ENCODE results near the gene IQGAP3.
"Not testable (repeated sequence)": the region's sequence is repeated elsewhere in the genome, so short reads cannot be mapped to it uniquely, and the experiment has no call there.

Gene IQGAP3

DNA sequence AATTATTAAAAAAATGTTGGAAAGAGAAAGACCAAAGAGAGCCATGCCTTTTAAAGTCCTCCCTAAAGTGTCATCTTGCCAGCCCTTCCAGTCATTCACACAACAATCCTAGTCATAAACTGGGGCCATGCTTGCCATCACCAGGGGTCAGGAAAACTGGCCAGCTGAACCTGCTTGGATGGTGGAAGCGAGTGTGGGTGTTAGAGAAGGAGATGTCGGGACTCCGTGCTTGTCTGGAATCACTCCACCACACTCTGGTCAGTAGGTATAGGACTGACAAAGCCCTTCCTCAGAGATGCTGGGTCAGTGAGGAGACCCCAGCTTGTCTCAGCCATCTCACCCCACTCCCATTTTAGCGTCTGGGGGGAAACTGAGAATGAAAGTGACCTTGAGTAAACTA is 43.6 kb upstream of the IQGAP3 start:
- Histone ChIP-seq H2AFZ (ENCODE audit: low read depth, low read length) (no peak overlapping the region), H3K36me3 (replicated peaks; ENCODE audit: low read depth, low read length) (no peaks in the 10 kb centered on the region), H3K4me3 (ENCODE audit: low read length) (no peak overlapping the region), H3K9me3 (ENCODE audit: insufficient read depth, low read length) (no peaks in the 10 kb centered on the region), H4K20me1 (ENCODE audit: insufficient read depth, low read length) (no peaks in the 10 kb centered on the region), H3K4me2 (ENCODE audit: low read length) (no peak overlapping the region), H3K79me2 (ENCODE audit: low read length) (no peaks in the 10 kb centered on the region), H3K4me1 (ENCODE audit: low read length) (peaks cover 10% of the 10 kb centered on the region), H3K27ac (ENCODE audit: low read length) (no peak overlapping the region), H3K9ac (ENCODE audit: low read length) (no peak overlapping the region), H3K27me3 (ENCODE audit: low read depth, low read length) (peaks cover 40% of the 10 kb centered on the region)
- TF ChIP-seq, protein P1, sequence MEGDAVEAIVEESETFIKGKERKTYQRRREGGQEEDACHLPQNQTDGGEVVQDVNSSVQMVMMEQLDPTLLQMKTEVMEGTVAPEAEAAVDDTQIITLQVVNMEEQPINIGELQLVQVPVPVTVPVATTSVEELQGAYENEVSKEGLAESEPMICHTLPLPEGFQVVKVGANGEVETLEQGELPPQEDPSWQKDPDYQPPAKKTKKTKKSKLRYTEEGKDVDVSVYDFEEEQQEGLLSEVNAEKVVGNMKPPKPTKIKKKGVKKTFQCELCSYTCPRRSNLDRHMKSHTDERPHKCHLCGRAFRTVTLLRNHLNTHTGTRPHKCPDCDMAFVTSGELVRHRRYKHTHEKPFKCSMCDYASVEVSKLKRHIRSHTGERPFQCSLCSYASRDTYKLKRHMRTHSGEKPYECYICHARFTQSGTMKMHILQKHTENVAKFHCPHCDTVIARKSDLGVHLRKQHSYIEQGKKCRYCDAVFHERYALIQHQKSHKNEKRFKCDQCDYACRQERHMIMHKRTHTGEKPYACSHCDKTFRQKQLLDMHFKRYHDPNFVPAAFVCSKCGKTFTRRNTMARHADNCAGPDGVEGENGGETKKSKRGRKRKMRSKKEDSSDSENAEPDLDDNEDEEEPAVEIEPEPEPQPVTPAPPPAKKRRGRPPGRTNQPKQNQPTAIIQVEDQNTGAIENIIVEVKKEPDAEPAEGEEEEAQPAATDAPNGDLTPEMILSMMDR (IDR thresholded peaks at IDR 0.05; ENCODE audit: low read depth, low read length): no peak
- no peak for TF ChIP-seq EZH2phosphoT487 (IDR thresholded peaks at IDR 0.05; ENCODE audit: low read depth)

- Histone ChIP-seq H3K9me3 (ENCODE audit: insufficient read depth, low read length) (no peaks in the 10 kb centered on the region), H3K4me2 (ENCODE audit: low read length) (no peak overlapping the region), H3K4me1 (ENCODE audit: low read length) (peaks cover 12% of the 10 kb centered on the region), H2AFZ (ENCODE audit: low read depth, low read length) (no peak overlapping the region), H3K4me3 (ENCODE audit: low read length) (no peak overlapping the region), H3K79me2 (ENCODE audit: low read length) (no peaks in the 10 kb centered on the region), H3K9ac (ENCODE audit: low read length) (no peak overlapping the region), H4K20me1 (ENCODE audit: insufficient read depth, low read length) (no peaks in the 10 kb centered on the region), H3K27me3 (ENCODE audit: low read depth, low read length) (peaks cover 25% of the 10 kb centered on the region), H3K36me3 (replicated peaks; ENCODE audit: low read depth, low read length) (no peaks in the 10 kb centered on the region), H3K27ac (ENCODE audit: low read length) (no peak overlapping the region)
- TF ChIP-seq EZH2phosphoT487 (IDR thresholded peaks at IDR 0.05; ENCODE audit: low read depth): no peak
- TF ChIP-seq, protein P1 (IDR thresholded peaks at IDR 0.05; ENCODE audit: low read depth, low read length): no peak
Observed at GRCh38 chr1:156612666-156613065, 40.3 kb upstream of the IQGAP3 start.

- not testable (repeated sequence) for H3K4me2 ChIP-seq (ENCODE audit: low read length); H4K20me1 ChIP-seq (ENCODE audit: insufficient read depth, low read length); H3K36me3 ChIP-seq (replicated peaks; ENCODE audit: low read depth, low read length); H3K4me3 ChIP-seq (ENCODE audit: low read length); H3K79me2 ChIP-seq (ENCODE audit: low read length); H3K9ac ChIP-seq (ENCODE audit: low read length); H3K27ac ChIP-seq (ENCODE audit: low read length); H3K9me3 ChIP-seq (ENCODE audit: insufficient read depth, low read length); H2AFZ ChIP-seq (ENCODE audit: low read depth, low read length)
- peaks cover 22% of the 10 kb centered on the region for H3K4me1 ChIP-seq (ENCODE audit: low read length)
- H3K27me3 ChIP-seq (ENCODE audit: low read depth, low read length): peaks cover 15% of the 10 kb centered on the region; the same call in 1 of the 2 replicates
Observed at GRCh38 chr1:156610072-156610471, 37.7 kb upstream of the IQGAP3 start.

- no peaks in the 10 kb centered on the region for H3K36me3 ChIP-seq (replicated peaks; ENCODE audit: low read depth, low read length)
- no peaks in the 10 kb centered on the region for H4K20me1 ChIP-seq (ENCODE audit: insufficient read depth, low read length)
- H3K27ac ChIP-seq (ENCODE audit: low read length): no peak overlapping the region
- H3K79me2 ChIP-seq (ENCODE audit: low read length): no peaks in the 10 kb centered on the region
- H3K27me3 ChIP-seq (ENCODE audit: low read depth, low read length): peaks cover 15% of the 10 kb centered on the region; the same call in 1 of the 2 replicates
- H3K4me1 ChIP-seq (ENCODE audit: low read length): peaks cover 22% of the 10 kb centered on the region
- H3K4me2 ChIP-seq (ENCODE audit: low read length): peak overlapping the region; percentile 48
- TF ChIP-seq EZH2phosphoT487 (IDR thresholded peaks at IDR 0.05; ENCODE audit: low read depth): no peak
- TF ChIP-seq, protein P1 (IDR thresholded peaks at IDR 0.05; ENCODE audit: low read depth, low read length): peak; percentile 87
- H3K9ac ChIP-seq (ENCODE audit: low read length): no peak overlapping the region
- no peak overlapping the region for H2AFZ ChIP-seq (ENCODE audit: low read depth, low read length)
- H3K4me3 ChIP-seq (ENCODE audit: low read length): 0 out of 2 replicates have a peak overlapping the region, but pooled peaks have one; percentile 5
- no peaks in the 10 kb centered on the region for H3K9me3 ChIP-seq (ENCODE audit: insufficient read depth, low read length)
Observed at GRCh38 chr1:156608981-156609380, 36.6 kb upstream of the IQGAP3 start.
